ENCODE measurements around the gene RHOT2.

- TF ChIP-seq CTCF (IDR thresholded peaks at IDR 0.05 in 2 of 3, conservative IDR thresholded peaks at IDR 0.05 in 1 of 3; ENCODE audit: borderline replicate concordance in 1 of 3, insufficient read depth in 1 of 3, low read depth in 2 of 3, low read length in 2 of 3) (no peak), SP1 (IDR thresholded peaks at IDR 0.05; ENCODE audit: low read depth) (no peak), POLR2A (IDR thresholded peaks at IDR 0.05; ENCODE audit: borderline replicate concordance, extremely low read depth, insufficient read depth, insufficient read length) (no peak), MAX (IDR thresholded peaks at IDR 0.05) (no peak), SRF (IDR thresholded peaks at IDR 0.05; ENCODE audit: low read depth) (no peak), FOSL1 (IDR thresholded peaks at IDR 0.05; ENCODE audit: low read depth) (no peak), ELF1 (IDR thresholded peaks at IDR 0.05; ENCODE audit: borderline replicate concordance, low read depth) (no peak), YY1 (IDR thresholded peaks at IDR 0.05; ENCODE audit: extremely low read depth, insufficient replicate concordance, low read depth, low read length) (no peak), ATF3 (IDR thresholded peaks at IDR 0.05) (no peak), EZH2 (IDR thresholded peaks at IDR 0.05) (no peak)
These were observed 27.3 kb upstream of the RHOT2 start for GRCh38 chr16:640614-641013.

Measured in HCT116 (cell line).